ENCODE results near the gene B3GNT2.

GRCh38 chr2:62151306-62151638 lies 44.6 kb upstream of the B3GNT2 start:
- no peak for TF ChIP-seq POLR2A (IDR thresholded peaks at IDR 0.05)
- no peak for TF ChIP-seq CTCF (IDR thresholded peaks at IDR 0.05)
- no peak for TF ChIP-seq EP300 (IDR thresholded peaks at IDR 0.05)

All from ovary (tissue), 3 donors.